GM06990 (cell line): ENCODE measurements around the gene CENPA.

Experiments
- DNase-seq: peaks from one replicate; pipeline ENCODE4 v3.0.0-alpha.2; 2011; ENCODE audit not compliant: insufficient read length; ENCODE audit errors: extremely low read depth
- H3K27me3 ChIP-seq: replicated peaks from 2 replicates; pipeline ENCODE4 v1.6.0; 2011; ENCODE audit warnings: low read length; ENCODE audit not compliant: control insufficient read depth, insufficient read depth
- H3K36me3 ChIP-seq: 2 replicates; pipeline ENCODE4 v1.5.1; 2011; ENCODE audit warnings: low read length; ENCODE audit not compliant: control insufficient read depth, insufficient read depth
- H3K4me3 ChIP-seq: replicated peaks from 2 replicates; pipeline ENCODE4 v1.5.1; 2011; ENCODE audit warnings: low read depth, mild to moderate bottlenecking, control low read depth, low read length
- TF ChIP-seq, protein P1 (sequence below): IDR thresholded peaks from 2 replicates; pipeline ENCODE4 v1.5.1; 2011; ENCODE audit warnings: low read length, control low read depth, mild to moderate bottlenecking, inconsistent platforms; ENCODE audit not compliant: insufficient read depth, poor library complexity, severe bottlenecking

The CENPA gene

DNA sequence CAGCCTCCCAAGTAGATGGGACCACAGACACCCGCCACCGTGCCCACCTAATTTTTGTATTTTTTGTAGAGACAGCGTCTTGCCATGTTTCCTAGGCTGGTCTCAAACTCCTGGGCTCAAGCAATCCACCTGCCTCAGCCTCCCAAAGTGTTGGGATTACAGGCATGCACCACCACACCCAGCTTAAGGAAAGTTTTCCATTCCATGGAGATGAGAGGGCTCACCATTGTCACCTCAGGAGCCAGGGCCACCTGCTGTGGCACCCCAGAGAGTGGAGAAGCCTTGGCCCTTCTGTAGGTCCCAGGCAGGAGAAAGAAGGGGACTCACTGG, 17.1 kb upstream of the CENPA start:
- DNase-seq: no peak
- H3K27me3 ChIP-seq: no peaks in the 10 kb centered on the region
- H3K4me3 ChIP-seq: no peak overlapping the region
- TF ChIP-seq, protein P1, sequence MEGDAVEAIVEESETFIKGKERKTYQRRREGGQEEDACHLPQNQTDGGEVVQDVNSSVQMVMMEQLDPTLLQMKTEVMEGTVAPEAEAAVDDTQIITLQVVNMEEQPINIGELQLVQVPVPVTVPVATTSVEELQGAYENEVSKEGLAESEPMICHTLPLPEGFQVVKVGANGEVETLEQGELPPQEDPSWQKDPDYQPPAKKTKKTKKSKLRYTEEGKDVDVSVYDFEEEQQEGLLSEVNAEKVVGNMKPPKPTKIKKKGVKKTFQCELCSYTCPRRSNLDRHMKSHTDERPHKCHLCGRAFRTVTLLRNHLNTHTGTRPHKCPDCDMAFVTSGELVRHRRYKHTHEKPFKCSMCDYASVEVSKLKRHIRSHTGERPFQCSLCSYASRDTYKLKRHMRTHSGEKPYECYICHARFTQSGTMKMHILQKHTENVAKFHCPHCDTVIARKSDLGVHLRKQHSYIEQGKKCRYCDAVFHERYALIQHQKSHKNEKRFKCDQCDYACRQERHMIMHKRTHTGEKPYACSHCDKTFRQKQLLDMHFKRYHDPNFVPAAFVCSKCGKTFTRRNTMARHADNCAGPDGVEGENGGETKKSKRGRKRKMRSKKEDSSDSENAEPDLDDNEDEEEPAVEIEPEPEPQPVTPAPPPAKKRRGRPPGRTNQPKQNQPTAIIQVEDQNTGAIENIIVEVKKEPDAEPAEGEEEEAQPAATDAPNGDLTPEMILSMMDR: no peak
- peaks cover 8% of the 10 kb centered on the region for H3K36me3 ChIP-seq

DNA sequence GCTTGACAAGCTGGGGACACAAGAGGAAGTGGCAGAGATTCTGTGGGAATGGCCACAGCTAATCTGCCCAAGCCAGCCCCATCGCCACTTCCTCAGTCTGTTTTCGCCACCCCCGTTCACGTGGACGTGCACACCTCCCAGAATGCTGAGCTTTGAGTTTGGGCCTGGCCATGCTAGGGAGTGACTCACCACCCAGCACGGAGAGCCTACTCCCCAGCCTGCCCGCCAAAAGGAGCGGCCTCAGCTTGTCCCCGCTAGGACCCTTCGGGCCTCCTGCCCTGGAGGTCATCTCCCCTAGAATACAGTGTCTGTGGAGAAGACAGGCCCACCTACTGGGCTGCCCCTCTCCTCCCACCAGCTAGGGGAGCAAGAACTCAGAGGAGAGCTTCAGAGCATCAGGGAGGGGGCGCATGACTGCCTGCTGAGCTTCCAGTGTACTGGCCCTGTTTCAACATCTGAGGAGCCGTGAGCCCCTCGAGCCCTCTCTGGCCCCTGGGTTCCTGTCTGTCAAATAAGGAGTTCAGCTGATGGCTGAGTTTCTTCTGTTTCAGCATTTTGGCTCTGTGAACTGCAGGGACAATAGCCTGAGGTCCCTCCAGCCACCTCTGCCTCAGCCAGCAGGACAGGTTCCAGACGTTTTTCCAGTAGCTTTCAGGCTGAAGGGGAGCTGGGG, 16.6 kb upstream of the CENPA start:
- H3K4me3 ChIP-seq: no peak overlapping the region
- no peak for DNase-seq

DNA sequence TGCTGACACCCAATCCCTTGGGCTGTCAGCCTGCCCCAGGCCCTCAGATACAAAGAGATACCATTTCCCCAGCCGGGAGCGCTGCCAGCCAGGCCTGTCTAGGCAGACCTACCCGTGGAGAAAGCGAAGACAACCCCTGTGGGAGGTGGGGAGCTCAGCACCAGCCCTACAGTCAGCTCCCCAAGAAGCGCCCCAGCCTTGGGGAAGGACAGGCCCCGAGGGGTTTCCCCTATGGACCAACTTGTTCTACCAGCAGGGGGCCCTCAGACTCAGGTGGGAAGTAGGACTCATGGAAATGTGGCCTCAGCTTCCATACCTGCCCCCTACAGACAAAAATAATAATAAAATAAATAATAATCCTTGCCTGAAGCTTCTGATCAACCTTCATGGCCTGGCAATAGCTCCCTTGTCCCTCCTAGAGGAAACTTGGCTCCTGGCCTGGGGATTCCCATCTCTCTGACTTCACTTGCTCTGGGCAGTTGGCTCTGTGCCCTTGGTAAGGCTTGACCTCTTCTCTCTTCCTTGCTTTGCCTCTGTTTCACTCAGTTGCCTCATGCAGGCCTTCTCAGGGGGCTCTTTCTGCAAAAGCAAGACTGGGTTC, 14.8 kb upstream of the CENPA start:
- DNase-seq: no peak
- Histone ChIP-seq H3K27me3 (no peaks in the 10 kb centered on the region), H3K36me3 (peaks cover 18% of the 10 kb centered on the region), H3K4me3 (no peak overlapping the region)
- TF ChIP-seq, protein P1: peak; percentile 64

More for the DNA sequence above, 16.6 kb upstream of the CENPA start:
- H3K27me3 ChIP-seq: no peaks in the 10 kb centered on the region
- TF ChIP-seq, protein P1: no peak
- peaks cover 8% of the 10 kb centered on the region for H3K36me3 ChIP-seq

DNA sequence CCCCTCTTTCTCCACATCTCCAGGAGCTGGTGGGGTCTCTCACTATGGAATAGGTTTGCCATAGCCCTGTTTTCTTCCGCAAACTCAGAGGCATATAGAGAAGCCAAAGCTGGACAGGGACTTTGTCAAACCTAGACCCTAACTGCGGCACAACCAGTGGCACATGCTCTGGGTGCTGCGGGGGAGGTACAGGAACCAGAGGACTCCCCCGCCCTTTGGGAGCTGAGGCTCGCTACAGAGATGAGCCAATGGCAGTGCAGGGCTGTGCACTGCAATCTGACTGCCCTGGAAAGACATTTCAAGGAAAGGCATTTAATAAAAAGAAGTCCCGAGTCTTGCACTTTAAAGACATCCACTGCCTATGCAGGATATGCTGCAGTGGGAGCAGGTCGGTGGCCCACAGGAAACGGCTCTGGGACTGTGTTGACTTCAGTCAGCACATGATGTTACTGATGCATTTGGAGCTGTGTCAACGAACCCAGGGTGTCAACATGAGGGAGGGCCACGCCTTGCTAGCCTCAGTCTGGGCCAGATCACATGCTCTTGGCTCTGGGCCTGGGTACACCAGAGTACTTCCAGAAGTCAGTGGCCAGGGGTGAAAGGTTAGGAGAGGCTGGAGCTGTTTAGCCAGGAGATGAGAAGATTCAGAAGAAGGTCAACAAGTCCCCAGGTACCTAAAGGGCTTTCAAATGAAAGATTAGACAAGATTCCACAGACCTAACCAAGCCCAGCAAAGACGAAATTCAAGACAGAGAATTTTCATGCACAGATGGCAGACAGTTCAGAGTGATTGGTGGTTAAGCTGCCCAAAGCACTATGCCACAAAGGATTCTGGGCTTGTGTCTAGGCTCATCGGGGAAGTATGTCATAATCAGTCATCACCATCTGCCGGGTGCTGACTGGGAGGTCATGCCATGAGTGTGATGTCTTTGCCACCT, 13.5 kb upstream of the CENPA start:
- TF ChIP-seq, protein P1: no peak
- Histone ChIP-seq H3K36me3 (peaks cover 25% of the 10 kb centered on the region), H3K4me3 (no peak overlapping the region), H3K27me3 (no peaks in the 10 kb centered on the region)
- DNase-seq: no peak

DNA sequence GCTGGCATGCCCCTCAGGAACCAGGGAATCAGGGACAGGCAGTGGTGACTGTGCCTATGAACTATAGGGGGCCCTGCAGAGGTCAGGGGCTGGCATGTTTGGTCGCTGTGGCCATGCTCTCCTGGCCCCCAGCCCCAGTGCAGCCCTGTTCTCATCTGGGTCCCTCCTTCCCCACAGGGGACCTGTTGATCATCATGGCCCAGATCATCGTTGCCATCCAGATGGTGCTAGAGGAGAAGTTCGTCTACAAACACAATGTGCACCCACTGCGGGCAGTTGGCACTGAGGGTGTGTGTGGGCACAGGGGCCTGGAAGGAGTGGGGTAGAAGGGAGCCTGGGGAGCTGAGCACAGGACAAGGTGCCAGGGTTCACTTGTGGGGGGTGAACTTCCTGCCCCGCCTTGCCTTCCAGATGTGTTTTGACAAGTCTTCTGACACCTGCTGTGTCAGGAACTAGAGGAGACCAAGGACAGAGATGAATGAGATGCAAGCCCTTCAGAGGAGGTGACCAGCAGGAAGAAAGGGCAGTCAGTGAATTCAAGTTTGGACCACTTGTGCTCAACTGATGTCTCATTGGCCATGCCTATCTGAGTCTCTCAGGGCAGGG, 9.6 kb upstream of the CENPA start:
- TF ChIP-seq, protein P1: no peak
- Histone ChIP-seq H3K4me3 (no peak overlapping the region), H3K36me3 (peaks cover 38% of the 10 kb centered on the region), H3K27me3 (no peaks in the 10 kb centered on the region)
- no peak for DNase-seq
